Brain pericyte (primary cell): ENCODE measurements around the gene SSUH2.
"Not testable (repeated sequence)": the region's sequence is repeated elsewhere in the genome, so short reads cannot be mapped to it uniquely, and the experiment has no call there.

Experiments
- DNase-seq: peaks from one replicate; pipeline ENCODE4 v3.0.0-alpha.2; 2012; ENCODE audit warnings: low read depth, low spot score

The SSUH2 gene

GRCh38 chr3:8659242-8659641, 14.6 kb upstream of the SSUH2 start:
- no peak for DNase-seq

- DNase-seq = peak; percentile 58
Measured at GRCh38 chr3:8658306-8659212, 14.0 kb upstream of the SSUH2 start.

DNA sequence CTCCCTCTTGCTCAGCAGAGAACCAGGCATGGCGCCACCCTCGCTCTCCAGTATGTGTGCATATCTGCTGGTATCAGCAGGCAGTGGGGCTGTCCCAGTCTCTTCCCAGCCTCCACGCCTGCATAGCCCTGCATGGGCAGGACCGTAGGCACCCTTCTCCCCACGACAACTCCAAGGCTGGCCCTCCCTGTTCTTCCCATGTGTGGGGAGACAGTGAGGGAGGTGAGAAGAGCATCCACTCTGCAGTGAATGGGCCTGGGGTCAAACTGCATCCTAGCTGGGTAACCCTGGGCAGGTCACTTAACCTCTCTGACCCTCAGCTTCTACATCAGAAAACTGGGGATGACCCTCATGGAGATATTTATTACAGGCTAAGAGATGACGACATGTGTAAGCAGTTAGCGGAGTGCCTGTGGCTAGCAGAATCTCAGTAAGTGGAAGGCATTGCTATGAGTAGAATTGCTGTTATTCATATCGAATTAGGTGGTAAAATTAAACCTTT, 13.3 kb upstream of the SSUH2 start:
- no peak for DNase-seq

DNA sequence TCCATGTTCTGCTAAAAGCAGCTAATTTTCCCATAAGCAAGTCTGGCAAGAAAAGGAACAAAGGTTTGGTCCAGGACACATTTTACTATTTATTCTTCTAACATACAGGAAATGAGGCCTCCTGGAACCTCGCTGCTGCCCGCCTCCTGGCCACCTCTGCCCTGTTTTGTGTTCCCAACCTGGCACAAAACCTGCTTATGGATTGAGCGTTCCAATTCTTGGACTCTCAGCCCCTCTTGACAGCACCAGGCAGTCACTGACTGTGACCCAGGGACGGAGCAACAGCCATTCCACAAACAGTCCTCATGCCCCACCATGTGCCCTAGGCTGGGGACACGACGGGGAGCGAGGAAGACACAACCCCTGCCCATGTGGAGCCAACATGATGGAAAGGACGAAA, 11.6 kb upstream of the SSUH2 start:
- DNase-seq = no peak

DNA sequence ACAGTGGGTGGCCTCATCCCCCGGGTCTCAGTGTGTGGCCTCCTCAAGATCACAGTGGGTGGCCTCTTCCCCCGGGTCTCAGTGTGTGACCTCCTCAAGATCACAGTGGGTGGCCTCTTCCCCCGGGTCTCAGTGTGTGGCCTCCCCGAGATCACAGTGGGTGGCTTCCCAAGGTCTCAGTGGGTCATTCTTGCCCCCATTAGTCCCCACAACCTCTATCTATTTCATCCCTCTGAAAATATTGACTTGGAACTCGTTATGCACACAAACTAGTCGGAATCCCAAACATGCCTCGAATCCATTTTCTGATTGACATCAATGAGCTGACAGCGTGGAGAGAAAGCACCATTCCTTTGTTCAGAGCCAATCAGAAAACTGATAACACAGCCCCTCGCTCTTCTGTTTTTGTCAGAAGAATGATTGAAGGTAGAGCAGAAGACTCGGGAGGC, 10.8 kb upstream of the SSUH2 start:
- no peak for DNase-seq

- not testable (repeated sequence) for DNase-seq
Measured at GRCh38 chr3:8654572-8655329, 10.2 kb upstream of the SSUH2 start.

DNA sequence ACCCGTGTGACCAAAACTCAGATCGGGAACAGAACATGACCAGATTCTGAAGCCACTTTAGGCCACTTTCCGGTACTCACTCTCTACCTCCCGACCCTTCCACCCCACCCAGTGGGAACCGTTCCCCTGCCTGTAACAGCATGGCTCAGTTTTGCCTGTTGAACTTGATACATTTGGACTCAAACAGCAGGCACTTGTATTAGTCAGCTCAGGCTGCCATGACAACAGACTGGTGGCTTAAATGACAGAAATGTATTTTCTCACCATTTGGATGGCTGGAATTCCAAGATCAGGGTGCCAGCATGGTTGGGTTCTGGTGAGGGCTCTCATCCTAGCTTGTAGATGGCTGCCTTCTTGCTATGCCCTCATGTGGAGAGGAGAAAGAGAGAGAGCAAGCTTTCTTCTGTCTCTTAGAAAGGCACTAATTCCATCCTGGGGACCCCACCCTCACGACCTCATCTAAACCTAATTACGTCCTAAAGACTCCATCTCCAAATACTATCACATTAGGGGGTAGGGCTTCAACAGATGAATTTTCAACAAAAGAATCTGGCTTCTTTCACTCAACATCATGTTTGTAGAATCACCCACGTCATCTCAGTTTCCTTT, 9.3 kb upstream of the SSUH2 start:
- no peak for DNase-seq

DNA sequence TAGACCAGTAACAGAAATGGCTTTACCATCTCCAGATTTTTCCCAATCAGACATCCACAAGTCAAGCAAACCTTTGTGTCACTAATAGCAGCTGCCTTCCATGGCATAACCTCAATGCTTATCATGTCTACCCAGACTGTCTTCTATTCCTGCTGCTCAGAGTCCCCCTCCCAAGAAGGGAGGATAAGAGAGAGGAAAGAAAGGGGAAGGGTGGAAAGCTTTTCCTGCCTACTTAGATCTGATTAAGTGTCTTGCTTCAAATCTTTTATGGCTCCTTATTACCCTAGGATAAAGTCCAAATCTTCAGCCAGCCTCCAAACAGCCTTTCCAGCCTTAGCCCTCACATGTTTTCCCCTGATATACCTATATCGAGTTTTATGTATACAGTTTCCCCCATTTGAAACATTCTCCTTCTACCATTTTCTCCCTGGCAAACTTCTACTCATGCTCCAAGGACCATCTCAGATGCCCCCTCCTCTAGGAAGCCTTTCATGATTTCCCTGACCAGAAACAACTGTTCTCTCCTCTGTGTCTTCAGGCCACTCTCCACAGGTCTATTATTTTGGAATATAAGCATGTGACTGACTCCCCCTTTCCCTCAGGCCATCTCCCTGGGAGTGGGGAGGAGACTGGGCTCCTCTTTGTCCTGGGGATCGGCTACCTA, 7.9 kb upstream of the SSUH2 start:
- DNase-seq = no peak

GRCh38 chr3:8651418-8652323, 7.1 kb upstream of the SSUH2 start:
- DNase-seq = no peak

DNA sequence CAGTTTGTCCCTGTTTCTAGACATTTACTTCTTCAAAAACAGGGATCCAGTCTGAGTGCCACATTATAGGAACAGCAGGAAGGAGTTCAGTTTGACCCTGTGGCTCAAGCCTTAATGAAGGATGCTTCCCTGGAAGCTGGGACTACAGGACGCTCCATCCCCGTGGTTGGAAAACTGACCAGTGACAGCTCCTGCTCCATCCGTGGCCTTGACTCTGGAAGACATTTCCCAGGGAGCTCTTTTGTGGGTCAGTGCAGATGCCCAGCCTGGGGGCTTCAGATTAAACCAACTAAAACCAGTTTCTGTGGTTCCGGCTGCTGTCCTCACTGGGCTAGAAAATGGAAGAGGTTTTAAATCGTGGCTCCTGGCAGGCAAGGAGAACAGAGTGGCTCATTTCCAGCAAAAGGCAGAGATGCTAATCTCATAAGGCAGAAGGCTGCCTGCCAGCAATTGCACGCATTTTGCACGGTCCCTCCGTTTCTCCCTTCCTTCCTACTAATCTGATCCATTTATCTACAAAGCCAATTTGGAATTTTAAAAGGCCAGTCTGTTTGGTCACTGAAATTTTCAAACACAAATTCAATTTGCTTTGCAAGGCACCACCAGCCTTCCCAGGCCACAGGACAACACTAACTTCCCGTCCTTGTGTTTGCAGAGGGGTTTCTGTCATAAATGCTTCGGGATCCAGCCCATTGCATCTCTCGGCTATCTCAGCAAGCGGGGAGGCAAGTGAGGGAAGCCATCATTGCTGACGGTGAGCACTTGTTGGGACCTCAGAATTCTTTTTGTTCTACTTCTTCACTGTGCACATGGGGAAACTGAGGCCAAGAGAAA, 6.2 kb upstream of the SSUH2 start:
- no peak for DNase-seq

GRCh38 chr3:8649757-8650156, 5.2 kb upstream of the SSUH2 start:
- DNase-seq = no peak

DNA sequence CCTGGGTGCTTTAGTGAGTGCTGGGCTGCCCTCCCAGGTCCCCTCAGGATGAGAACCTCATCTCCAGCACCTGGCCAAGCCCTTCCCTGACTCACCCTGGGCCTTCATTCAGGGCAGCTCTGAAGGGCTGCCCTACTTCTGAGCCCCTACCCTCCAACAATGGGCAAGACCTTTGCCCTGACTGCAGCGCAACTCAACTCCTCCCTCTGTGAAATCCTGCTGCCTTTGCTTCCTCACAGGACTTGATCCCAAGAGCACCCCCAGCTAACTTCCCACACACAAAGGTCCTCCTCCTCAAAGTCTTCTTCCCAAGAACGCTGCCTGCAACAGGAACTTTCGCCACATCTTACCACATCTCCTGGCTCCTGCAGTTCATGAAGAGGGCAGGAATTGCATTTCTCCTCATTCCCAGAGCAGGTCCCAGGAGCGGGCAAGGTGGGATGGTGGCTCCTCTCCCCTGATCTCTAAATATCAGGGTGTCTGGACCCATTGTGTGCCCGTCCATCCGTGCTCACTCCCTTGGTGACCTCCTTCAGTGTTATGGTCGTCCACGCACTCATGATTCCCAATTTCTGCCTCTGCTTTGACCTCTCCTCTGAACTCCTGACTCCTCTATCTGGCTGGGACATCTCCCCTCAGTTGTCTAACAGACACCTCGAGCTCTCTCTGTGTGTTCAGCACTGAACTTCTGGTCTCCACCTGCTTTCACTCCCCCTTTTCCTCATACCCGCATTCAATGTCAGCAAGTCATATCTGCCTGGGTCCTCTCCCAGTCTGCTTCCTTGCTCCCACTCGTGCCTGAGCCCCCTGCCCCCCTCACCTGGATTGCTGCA, 4.5 kb upstream of the SSUH2 start:
- no peak for DNase-seq

DNA sequence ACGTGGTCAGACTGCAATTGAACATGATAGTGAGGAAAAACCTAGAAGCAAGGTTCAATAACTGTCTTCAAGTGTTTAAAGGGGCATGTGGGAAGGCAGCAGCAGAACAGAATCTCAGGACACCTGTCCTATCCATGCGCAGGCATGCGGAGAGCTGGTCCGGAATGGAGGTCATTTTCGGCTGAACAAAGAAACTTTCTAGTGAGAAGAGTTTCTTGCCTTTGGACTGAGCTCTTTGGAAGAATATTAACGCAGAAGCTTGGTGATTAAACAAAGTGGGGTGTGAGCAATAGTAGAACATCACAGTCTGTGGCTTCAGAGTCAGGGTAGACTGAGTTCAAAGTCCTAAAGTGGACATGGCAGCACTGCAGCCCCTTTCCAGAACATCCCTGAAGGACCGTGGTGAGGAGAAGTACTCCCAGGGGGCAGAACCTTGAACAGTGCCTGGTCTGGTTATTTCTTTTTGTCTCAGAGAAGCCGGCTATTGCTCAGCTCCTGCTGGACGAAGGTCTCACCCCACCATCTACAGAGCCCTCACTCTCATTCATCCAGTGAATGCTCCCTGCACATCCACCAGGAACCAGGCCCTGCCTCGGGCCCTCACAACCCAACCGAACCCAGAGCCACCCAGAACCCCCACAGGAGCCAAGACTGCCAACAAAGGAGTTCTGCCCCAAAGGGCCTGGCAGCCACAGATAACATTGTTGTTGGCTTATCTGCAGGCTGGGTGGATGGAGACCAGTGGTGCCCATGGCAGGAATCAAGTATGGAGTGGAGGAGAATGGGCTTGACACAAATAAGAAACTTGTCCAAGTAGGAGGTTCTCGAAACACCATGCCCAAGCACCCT, 2.8 kb upstream of the SSUH2 start:
- DNase-seq = no peak

- DNase-seq = no peak
Measured at GRCh38 chr3:8646313-8646938, 1.8 kb upstream of the SSUH2 start.

DNA sequence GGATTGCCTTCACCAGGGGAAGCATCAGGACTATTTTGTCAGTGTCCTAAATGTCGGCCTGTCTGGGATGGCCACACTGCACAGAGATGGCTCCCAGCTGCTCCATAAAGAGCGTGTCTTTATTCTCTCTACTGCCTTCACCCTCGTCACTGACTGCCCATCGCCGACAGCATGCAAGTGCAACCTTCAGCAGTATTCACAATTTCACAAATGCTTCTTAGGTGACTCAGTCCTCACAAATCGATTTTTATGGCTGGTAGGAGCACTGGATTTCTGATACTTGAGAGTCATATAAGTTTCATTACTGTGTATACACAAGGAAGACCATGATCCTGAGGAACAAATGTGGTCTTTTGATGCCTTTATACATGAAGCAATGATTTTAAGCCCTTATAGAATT, 1.1 kb upstream of the SSUH2 start:
- DNase-seq = no peak

- no peak for DNase-seq
Measured at GRCh38 chr3:8643693-8644365, 769 bp downstream of the SSUH2 start.

GRCh38 chr3:8642001-8642400, 2.6 kb downstream of the SSUH2 start:
- DNase-seq = no peak
